GM23338 (cell line): ENCODE data around the gene TBCD. TPM values are rescaled to one million over a fixed set of nuclear protein-coding genes. Genes with fewer than 3 reads are reported as not detected.

Experiments
- ATAC-seq: fragments of 200-7000 bp; cut with Tn5 transposase; 3 replicates; pipeline ENCODE4 v1.9.1; 2020
- DNase-seq: peaks from one replicate; pipeline ENCODE4 v3.0.0-alpha.2; 2015; ENCODE audit warnings: low spot score
- H2AFZ ChIP-seq: fragments of 200-600 bp; sonication (generic); 2 replicates; pipeline ENCODE4 v1.8.0; 2016; ENCODE audit warnings: antibody characterized with exemption, mild to moderate bottlenecking, moderate library complexity
- H3F3A ChIP-seq: fragments of 200-600 bp; sonication (generic); replicated peaks from 2 replicates; pipeline ENCODE4 v1.8.0; 2017; ENCODE audit warnings: antibody characterized with exemption, mixed run types, low read depth
- H3K27ac ChIP-seq: fragments of 200-600 bp; sonication (generic); 2 replicates; pipeline ENCODE4 v1.6.1; 2016; ENCODE audit warnings: low read depth
- H3K27me3 ChIP-seq: fragments of 200-600 bp; sonication (generic); 2 replicates; pipeline ENCODE4 v1.8.0; 2016; ENCODE audit warnings: mild to moderate bottlenecking, mixed run types, moderate library complexity; ENCODE audit not compliant: insufficient read depth
- H3K36me3 ChIP-seq: fragments of 200-600 bp; sonication (generic); 2 replicates; pipeline ENCODE4 v1.8.0; 2016; ENCODE audit warnings: mild to moderate bottlenecking; ENCODE audit not compliant: insufficient read depth
- H3K4me1 ChIP-seq: fragments of 200-600 bp; sonication (generic); 2 replicates; pipeline ENCODE4 v1.8.0; 2016; ENCODE audit warnings: mild to moderate bottlenecking, moderate library complexity; ENCODE audit not compliant: insufficient read depth
- H3K4me2 ChIP-seq: fragments of 200-600 bp; sonication (generic); 2 replicates; pipeline ENCODE4 v1.7.1; 2017; ENCODE audit warnings: mixed run types
- H3K4me3 ChIP-seq: fragments of 200-600 bp; sonication (generic); 2 replicates; pipeline ENCODE4 v1.6.1; 2016; ENCODE audit warnings: mixed run types
- H3K79me2 ChIP-seq: fragments of 200-600 bp; sonication (generic); replicated peaks from 2 replicates; pipeline ENCODE4 v1.8.0; 2017; ENCODE audit warnings: mild to moderate bottlenecking; ENCODE audit not compliant: insufficient read depth
- H3K9me2 ChIP-seq: fragments of 200-600 bp; sonication (generic); 2 replicates; pipeline ENCODE4 v1.8.0; 2017; ENCODE audit not compliant: insufficient read depth
- H4K20me1 ChIP-seq: fragments of 200-600 bp; sonication (generic); replicated peaks from 2 replicates; pipeline ENCODE4 v1.8.0; 2017; ENCODE audit warnings: mild to moderate bottlenecking; ENCODE audit not compliant: insufficient read depth
- H3K27ac Mint-ChIP-seq: 2 replicates; pipeline ENCODE4 v1.8.0; 2020; ENCODE audit warnings: inconsistent platforms, mild to moderate bottlenecking, moderate library complexity, mixed read lengths
- H3K27me3 Mint-ChIP-seq: 3 replicates; pipeline ENCODE4 v1.8.0; 2022; ENCODE audit warnings: low read depth, mild to moderate bottlenecking, moderate library complexity, mixed read lengths, inconsistent platforms; ENCODE audit not compliant: insufficient read depth, poor library complexity
- H3K36me3 Mint-ChIP-seq: 3 replicates; pipeline ENCODE4 v1.8.0; 2021; ENCODE audit warnings: low read depth, mild to moderate bottlenecking, inconsistent platforms, moderate library complexity, mixed read lengths
- H3K4me1 Mint-ChIP-seq: 3 replicates; pipeline ENCODE4 v1.8.0; 2020; ENCODE audit warnings: mild to moderate bottlenecking, inconsistent platforms, mixed read lengths
- H3K4me3 Mint-ChIP-seq: 3 replicates; pipeline ENCODE4 v1.8.0; 2021; ENCODE audit warnings: moderate library complexity, mild to moderate bottlenecking, inconsistent platforms, mixed read lengths
- H3K9me3 Mint-ChIP-seq: 3 replicates; pipeline ENCODE4 v1.8.0; 2020; ENCODE audit warnings: moderate library complexity, mild to moderate bottlenecking, inconsistent platforms, mixed read lengths
- CREB1 ChIP-seq: fragments of 250-450 bp; sonication (Bioruptor Pico); IDR thresholded peaks from 2 replicates; pipeline ENCODE4 v1.5.0; 2020; ENCODE audit warnings: low read depth, mild to moderate bottlenecking, moderate library complexity
- EZH2 ChIP-seq: fragments of 200-600 bp; sonication (generic); IDR thresholded peaks from one replicate; pipeline ENCODE4 v1.8.0; 2017; ENCODE audit warnings: antibody characterized with exemption, mild to moderate bottlenecking, low read depth; ENCODE audit not compliant: unreplicated experiment
- ZNF114 ChIP-seq: fragments of 250-450 bp; sonication (Bioruptor Pico); IDR thresholded peaks from 2 replicates; pipeline ENCODE4 v1.5.0; 2020; ENCODE audit warnings: mild to moderate bottlenecking, moderate library complexity
- ZNF331 ChIP-seq: fragments of 250-450 bp; sonication (Bioruptor Pico); IDR thresholded peaks from 2 replicates; pipeline ENCODE4 v1.5.0; 2020; ENCODE audit warnings: low read depth, mild to moderate bottlenecking, moderate library complexity
- polyA plus RNA-seq: library from polyadenylated mRNA; unstranded; fragments of >200 nt; fragmentation: Nextera tagmentation; extraction: Ambion mirVana; gene quantifications from 2 replicates; pipeline ENCODE4 v1.2.1, GENCODE V29; 2016
- total RNA-seq: library from RNA; depleted of rRNA; stranded (reverse); fragments of >200 nt; shearing (Covaris generic); gene quantifications from 2 replicates; pipeline ENCODE4 v1.2.3, GENCODE V29; 2014
- TF ChIP-seq, protein P1 (sequence below): IDR thresholded peaks from 2 replicates; pipeline ENCODE4 v1.6.1; 2016; ENCODE audit warnings: antibody characterized with exemption
- TF ChIP-seq, protein P2 (sequence below): fragments of 250-450 bp; sonication (Bioruptor Pico); IDR thresholded peaks from 2 replicates; pipeline ENCODE4 v1.5.0; 2020; ENCODE audit warnings: mild to moderate bottlenecking, moderate library complexity

The TBCD gene
- total and polyA plus RNA-seq, 2 experiments from 2014 or later, result 75.0 to 116 TPM

DNA sequence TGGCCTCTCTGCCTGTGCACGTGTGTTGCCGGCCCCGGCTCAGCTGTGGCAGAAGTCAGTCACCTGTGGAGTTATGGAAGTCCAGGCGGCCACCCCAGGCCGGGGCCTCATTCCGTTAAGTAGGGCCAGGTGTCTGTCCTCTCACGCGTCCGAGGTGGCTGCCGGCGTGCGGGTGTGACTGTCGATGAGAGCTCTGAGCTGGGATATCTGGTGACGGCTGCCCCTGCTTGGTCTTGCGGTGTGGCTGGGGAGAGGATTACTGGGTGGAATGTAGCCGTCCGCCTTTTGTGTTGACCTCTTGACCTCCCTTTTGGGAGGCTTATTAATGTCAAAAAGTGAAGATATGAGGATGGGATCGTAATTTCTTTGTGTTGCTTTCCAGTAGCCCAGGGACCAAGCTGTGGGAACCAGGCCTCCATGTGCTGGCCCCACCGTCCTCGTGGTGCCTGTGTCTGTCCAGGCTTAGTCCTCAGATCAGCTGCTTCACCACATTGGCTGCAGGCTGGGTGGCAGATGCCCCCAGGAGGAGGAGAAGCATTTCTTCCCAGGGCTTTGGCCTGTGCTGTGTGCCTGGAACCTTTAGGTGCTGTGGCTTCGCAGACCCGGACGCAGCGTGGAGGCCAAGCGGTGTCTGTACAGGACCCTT is 111.0 kb downstream of the TBCD start (continued):
- TF ChIP-seq, protein P1, sequence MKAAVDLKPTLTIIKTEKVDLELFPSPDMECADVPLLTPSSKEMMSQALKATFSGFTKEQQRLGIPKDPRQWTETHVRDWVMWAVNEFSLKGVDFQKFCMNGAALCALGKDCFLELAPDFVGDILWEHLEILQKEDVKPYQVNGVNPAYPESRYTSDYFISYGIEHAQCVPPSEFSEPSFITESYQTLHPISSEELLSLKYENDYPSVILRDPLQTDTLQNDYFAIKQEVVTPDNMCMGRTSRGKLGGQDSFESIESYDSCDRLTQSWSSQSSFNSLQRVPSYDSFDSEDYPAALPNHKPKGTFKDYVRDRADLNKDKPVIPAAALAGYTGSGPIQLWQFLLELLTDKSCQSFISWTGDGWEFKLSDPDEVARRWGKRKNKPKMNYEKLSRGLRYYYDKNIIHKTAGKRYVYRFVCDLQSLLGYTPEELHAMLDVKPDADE, result no peak
- TF ChIP-seq, protein P2, sequence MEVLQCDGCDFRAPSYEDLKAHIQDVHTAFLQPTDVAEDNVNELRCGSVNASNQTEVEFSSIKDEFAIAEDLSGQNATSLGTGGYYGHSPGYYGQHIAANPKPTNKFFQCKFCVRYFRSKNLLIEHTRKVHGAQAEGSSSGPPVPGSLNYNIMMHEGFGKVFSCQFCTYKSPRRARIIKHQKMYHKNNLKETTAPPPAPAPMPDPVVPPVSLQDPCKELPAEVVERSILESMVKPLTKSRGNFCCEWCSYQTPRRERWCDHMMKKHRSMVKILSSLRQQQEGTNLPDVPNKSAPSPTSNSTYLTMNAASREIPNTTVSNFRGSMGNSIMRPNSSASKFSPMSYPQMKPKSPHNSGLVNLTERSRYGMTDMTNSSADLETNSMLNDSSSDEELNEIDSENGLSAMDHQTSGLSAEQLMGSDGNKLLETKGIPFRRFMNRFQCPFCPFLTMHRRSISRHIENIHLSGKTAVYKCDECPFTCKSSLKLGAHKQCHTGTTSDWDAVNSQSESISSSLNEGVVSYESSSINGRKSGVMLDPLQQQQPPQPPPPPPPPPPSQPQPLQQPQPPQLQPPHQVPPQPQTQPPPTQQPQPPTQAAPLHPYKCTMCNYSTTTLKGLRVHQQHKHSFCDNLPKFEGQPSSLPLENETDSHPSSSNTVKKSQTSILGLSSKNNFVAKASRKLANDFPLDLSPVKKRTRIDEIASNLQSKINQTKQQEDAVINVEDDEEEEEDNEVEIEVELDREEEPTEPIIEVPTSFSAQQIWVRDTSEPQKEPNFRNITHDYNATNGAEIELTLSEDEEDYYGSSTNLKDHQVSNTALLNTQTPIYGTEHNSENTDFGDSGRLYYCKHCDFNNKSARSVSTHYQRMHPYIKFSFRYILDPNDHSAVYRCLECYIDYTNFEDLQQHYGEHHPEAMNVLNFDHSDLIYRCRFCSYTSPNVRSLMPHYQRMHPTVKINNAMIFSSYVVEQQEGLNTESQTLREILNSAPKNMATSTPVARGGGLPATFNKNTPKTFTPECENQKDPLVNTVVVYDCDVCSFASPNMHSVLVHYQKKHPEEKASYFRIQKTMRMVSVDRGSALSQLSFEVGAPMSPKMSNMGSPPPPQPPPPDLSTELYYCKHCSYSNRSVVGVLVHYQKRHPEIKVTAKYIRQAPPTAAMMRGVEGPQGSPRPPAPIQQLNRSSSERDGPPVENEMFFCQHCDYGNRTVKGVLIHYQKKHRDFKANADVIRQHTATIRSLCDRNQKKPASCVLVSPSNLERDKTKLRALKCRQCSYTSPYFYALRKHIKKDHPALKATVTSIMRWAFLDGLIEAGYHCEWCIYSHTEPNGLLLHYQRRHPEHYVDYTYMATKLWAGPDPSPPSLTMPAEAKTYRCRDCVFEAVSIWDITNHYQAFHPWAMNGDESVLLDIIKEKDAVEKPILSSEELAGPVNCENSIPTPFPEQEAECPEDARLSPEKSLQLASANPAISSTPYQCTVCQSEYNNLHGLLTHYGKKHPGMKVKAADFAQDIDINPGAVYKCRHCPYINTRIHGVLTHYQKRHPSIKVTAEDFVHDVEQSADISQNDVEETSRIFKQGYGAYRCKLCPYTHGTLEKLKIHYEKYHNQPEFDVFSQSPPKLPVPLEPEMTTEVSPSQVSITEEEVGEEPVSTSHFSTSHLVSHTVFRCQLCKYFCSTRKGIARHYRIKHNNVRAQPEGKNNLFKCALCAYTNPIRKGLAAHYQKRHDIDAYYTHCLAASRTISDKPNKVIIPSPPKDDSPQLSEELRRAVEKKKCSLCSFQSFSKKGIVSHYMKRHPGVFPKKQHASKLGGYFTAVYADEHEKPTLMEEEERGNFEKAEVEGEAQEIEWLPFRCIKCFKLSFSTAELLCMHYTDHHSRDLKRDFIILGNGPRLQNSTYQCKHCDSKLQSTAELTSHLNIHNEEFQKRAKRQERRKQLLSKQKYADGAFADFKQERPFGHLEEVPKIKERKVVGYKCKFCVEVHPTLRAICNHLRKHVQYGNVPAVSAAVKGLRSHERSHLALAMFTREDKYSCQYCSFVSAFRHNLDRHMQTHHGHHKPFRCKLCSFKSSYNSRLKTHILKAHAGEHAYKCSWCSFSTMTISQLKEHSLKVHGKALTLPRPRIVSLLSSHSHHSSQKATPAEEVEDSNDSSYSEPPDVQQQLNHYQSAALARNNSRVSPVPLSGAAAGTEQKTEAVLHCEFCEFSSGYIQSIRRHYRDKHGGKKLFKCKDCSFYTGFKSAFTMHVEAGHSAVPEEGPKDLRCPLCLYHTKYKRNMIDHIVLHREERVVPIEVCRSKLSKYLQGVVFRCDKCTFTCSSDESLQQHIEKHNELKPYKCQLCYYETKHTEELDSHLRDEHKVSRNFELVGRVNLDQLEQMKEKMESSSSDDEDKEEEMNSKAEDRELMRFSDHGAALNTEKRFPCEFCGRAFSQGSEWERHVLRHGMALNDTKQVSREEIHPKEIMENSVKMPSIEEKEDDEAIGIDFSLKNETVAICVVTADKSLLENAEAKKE, result no peak
- TF ChIP-seq ZNF331 (CRISPR knock-in tag) (no peak), EZH2 (no peak), CREB1 (CRISPR knock-in tag) (no peak)

DNA sequence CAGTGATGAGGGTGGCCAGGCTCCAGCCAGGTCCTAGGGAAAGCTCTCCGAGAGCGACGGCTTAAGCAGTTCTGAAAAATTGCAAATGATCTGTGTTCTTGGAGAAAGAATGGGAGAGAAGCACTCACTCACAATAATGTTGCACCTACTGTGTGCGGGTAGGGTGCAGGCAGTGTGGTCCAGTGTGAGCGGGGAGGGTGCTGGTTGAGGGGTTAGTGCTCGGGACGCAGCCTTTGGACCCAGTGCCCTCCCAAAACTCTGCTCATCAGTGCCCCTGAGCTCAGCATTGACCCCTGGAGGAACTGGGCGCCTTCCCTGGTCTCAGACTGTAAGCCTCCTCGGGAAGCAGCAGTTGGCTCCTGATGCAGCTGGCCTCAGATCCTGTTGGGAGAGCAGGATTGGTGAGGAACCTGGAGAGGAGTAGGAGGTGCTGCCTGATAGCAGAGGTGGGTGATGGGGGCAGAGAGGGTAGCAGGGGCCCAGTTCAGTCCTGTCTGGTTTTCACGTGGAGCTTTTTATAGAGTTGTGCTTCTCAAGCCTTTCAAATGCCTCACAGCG is 111.6 kb downstream of the TBCD start:
- H3K4me2 ChIP-seq, result no peak overlapping the region
- DNase-seq (no peak), ATAC-seq (peak; percentile 8; the same call in 2 of the 3 replicates)
- Mint-ChIP-seq H3K4me3 (no peak overlapping the region), H3K4me1 (peaks cover 39% of the 10 kb centered on the region), H3K27me3 (peaks cover 9% of the 10 kb centered on the region), H3K9me3 (no peaks in the 10 kb centered on the region), H3K36me3 (no peaks in the 10 kb centered on the region; the same call in 2 of the 3 replicates), H3K27ac (peak overlapping the region; percentile 47; the same call in 1 of the 2 replicates)
- H3K36me3 ChIP-seq, result no peaks in the 10 kb centered on the region
- no peaks in the 10 kb centered on the region for H3K27me3 ChIP-seq
- H3F3A ChIP-seq, result no peaks in the 10 kb centered on the region
- H3K27ac ChIP-seq, result no peak overlapping the region
- H4K20me1 ChIP-seq, result 0 out of 2 replicates have a peak, but pooled peaks cover 5% of the 10 kb centered on the region
- H3K4me3 ChIP-seq, result no peak overlapping the region
- H3K4me1 ChIP-seq, result no peaks in the 10 kb centered on the region
- H3K9me2 ChIP-seq, result no peaks in the 10 kb centered on the region
- H3K79me2 ChIP-seq, result peaks cover 55% of the 10 kb centered on the region
- no peak overlapping the region for H2AFZ ChIP-seq
- TF ChIP-seq, protein P1, result no peak
- TF ChIP-seq ZNF114, result no peak
